ENCODE data around the gene BMF. TPM values are rescaled to one million over a fixed set of nuclear protein-coding genes. Genes with fewer than 3 reads are reported as not detected.

BMF gene
- total RNA-seq, 1 experiment from 2014 or later, result 13.2 TPM

- H3T11ph ChIP-seq (ENCODE audit: low read length), result no peak overlapping the region
- no peak overlapping the region for H3K4ac ChIP-seq (ENCODE audit: low read depth, low read length)
- H3K56ac ChIP-seq (ENCODE audit: insufficient read length, low read depth, low read length), result no peak overlapping the region
- H4K91ac ChIP-seq (ENCODE audit: insufficient read length, low read depth, low read length), result no peak overlapping the region
- H3K23me2 ChIP-seq (ENCODE audit: insufficient read length, low read depth, low read length, poor library complexity, severe bottlenecking), result no peaks in the 10 kb centered on the region
- H3K27ac ChIP-seq (ENCODE audit: insufficient read length, low read depth, low read length), result no peak overlapping the region
- Mint-ChIP-seq H3K27me3 (ENCODE audit: low read depth) (no peaks in the 10 kb centered on the region), H3K9me3 (no peaks in the 10 kb centered on the region; a peak in 1 of 5 replicates), H3K4me1 (peaks cover 89 to 95% of the 10 kb centered on the region in 2 experiments), H3K27ac (no peak overlapping the region), H3K4me3 (no peak overlapping the region), H3K36me3 (ENCODE audit: insufficient read depth in 1 of 3, low read depth in 3 of 3) (peaks cover 6 to 62% (median 16%) of the 10 kb centered on the region in 3 experiments)
- no peak overlapping the region for H4K5ac ChIP-seq (ENCODE audit: insufficient read length, low read depth, low read length)
- no peaks in the 10 kb centered on the region for H3K79me2 ChIP-seq (ENCODE audit: insufficient read depth, low read length)
- H4K20me1 ChIP-seq (ENCODE audit: control insufficient read depth, insufficient read depth, insufficient read length), result no peaks in the 10 kb centered on the region
- TF ChIP-seq, protein P1, sequence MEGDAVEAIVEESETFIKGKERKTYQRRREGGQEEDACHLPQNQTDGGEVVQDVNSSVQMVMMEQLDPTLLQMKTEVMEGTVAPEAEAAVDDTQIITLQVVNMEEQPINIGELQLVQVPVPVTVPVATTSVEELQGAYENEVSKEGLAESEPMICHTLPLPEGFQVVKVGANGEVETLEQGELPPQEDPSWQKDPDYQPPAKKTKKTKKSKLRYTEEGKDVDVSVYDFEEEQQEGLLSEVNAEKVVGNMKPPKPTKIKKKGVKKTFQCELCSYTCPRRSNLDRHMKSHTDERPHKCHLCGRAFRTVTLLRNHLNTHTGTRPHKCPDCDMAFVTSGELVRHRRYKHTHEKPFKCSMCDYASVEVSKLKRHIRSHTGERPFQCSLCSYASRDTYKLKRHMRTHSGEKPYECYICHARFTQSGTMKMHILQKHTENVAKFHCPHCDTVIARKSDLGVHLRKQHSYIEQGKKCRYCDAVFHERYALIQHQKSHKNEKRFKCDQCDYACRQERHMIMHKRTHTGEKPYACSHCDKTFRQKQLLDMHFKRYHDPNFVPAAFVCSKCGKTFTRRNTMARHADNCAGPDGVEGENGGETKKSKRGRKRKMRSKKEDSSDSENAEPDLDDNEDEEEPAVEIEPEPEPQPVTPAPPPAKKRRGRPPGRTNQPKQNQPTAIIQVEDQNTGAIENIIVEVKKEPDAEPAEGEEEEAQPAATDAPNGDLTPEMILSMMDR (conservative IDR thresholded peaks at IDR 0.05), result no peak
- H3K9ac ChIP-seq (ENCODE audit: extremely low read depth, insufficient read length, low read length), result no peak overlapping the region
- DNase-seq, result no peak
- H2BK12ac ChIP-seq (ENCODE audit: insufficient read length, low read depth, low read length), result no peak overlapping the region
- no peaks in the 10 kb centered on the region for H3K79me1 ChIP-seq (ENCODE audit: insufficient read depth, low read depth, low read length, poor library complexity, severe bottlenecking)
- H3K4me2 ChIP-seq (ENCODE audit: insufficient read depth, insufficient read length, low read length), result no peak overlapping the region
- no peak overlapping the region for H2BK5ac ChIP-seq (ENCODE audit: insufficient read length, low read length)
- H2BK15ac ChIP-seq (ENCODE audit: low read depth, low read length), result no peak overlapping the region
- H2AFZ ChIP-seq (ENCODE audit: low read length), result no peak overlapping the region
- no peak overlapping the region for H3K23ac ChIP-seq (ENCODE audit: insufficient read length, low read depth, low read length)
- no peak overlapping the region for H2BK20ac ChIP-seq (ENCODE audit: low read depth, low read length, poor library complexity, severe bottlenecking)
- H3K4me1 ChIP-seq (ENCODE audit: insufficient read depth, low read length), result peaks cover 20% of the 10 kb centered on the region
- H3K14ac ChIP-seq (ENCODE audit: insufficient read depth, low read length), result no peak overlapping the region
- no peak overlapping the region for H3K18ac ChIP-seq (ENCODE audit: insufficient read length, low read depth, low read length)
- H2AK5ac ChIP-seq (ENCODE audit: insufficient read length, low read length), result no peak overlapping the region
- WGBS (ENCODE audit: extremely low coverage, insufficient read length, low lambda C conversion rate), result no CpG with 5 or more reads among the region's 4 CpGs
- no peaks in the 10 kb centered on the region for H3K27me3 ChIP-seq (ENCODE audit: insufficient read depth, low read length)
- no peak overlapping the region for H4K8ac ChIP-seq (replicated peaks; ENCODE audit: insufficient read length, low read depth, low read length)
- no peak overlapping the region for H2BK120ac ChIP-seq (ENCODE audit: low read depth, low read length, poor library complexity, severe bottlenecking)
- no peaks in the 10 kb centered on the region for H3K9me3 ChIP-seq (ENCODE audit: control insufficient read depth, low read depth, low read length)
These were observed 14.5 kb downstream of the BMF start for GRCh38 chr15:40094156-40094555.

Data from H9 (cell line).